Neural progenitor cell (in vitro differentiated cells): ENCODE measurements around the gene KRT5. TPM values are rescaled to one million over a fixed set of nuclear protein-coding genes. Genes with fewer than 3 reads are reported as not detected.

ENCODE experiments used
- DNase-seq: peaks from one replicate; pipeline ENCODE4 v3.0.0-alpha.2; 2016; ENCODE audit warnings: low spot score
- H2AFZ ChIP-seq: fragments of 200-600 bp; sonication (generic); replicated peaks from 2 replicates; pipeline ENCODE4 v1.6.1; 2016; ENCODE audit warnings: antibody characterized with exemption
- H3F3A ChIP-seq: fragments of 200-600 bp; sonication (generic); 2 replicates; pipeline ENCODE4 v1.6.1; 2016; ENCODE audit warnings: antibody characterized with exemption, low read depth
- H3K27ac ChIP-seq: fragments of 200-600 bp; sonication (generic); 2 replicates; pipeline ENCODE4 v1.5.1; 2016; ENCODE audit warnings: mild to moderate bottlenecking
- H3K27me3 ChIP-seq: fragments of 200-600 bp; sonication (generic); 2 replicates; pipeline ENCODE4 v1.6.1; 2016; ENCODE audit warnings: mild to moderate bottlenecking, moderate library complexity
- H3K36me3 ChIP-seq: fragments of 200-600 bp; sonication (generic); 2 replicates; pipeline ENCODE4 v1.5.1; 2016
- H3K4me1 ChIP-seq: fragments of 200-600 bp; sonication (generic); 2 replicates; pipeline ENCODE4 v1.6.1; 2016; ENCODE audit warnings: mixed run types
- H3K4me2 ChIP-seq: fragments of 200-600 bp; sonication (generic); 2 replicates; pipeline ENCODE4 v1.6.1; 2016
- H3K4me3 ChIP-seq: fragments of 200-600 bp; sonication (generic); 2 replicates; pipeline ENCODE4 v1.5.1; 2016
- H3K79me2 ChIP-seq: fragments of 200-600 bp; sonication (generic); 2 replicates; pipeline ENCODE4 v1.6.1; 2016; ENCODE audit warnings: low read depth
- H3K9ac ChIP-seq: fragments of 200-600 bp; sonication (generic); 2 replicates; pipeline ENCODE4 v1.6.1; 2016
- H3K9me3 ChIP-seq: fragments of 200-600 bp; sonication (generic); 2 replicates; pipeline ENCODE4 v1.5.1; 2016; ENCODE audit warnings: low read depth
- H4K20me1 ChIP-seq: fragments of 200-600 bp; sonication (generic); 2 replicates; pipeline ENCODE4 v1.6.1; 2016; ENCODE audit warnings: low read depth
- H3K27ac Mint-ChIP-seq: 3 replicates; pipeline ENCODE4 v1.8.0; 2021; ENCODE audit warnings: mixed read lengths
- H3K27me3 Mint-ChIP-seq: 2 replicates; pipeline ENCODE4 v1.8.0; 2022; ENCODE audit warnings: low read depth, mild to moderate bottlenecking, inconsistent platforms, moderate library complexity, mixed read lengths; ENCODE audit not compliant: insufficient read depth
- H3K36me3 Mint-ChIP-seq: 3 replicates; pipeline ENCODE4 v1.8.0; 2021; ENCODE audit warnings: mixed read lengths
- H3K4me1 Mint-ChIP-seq: 3 replicates; pipeline ENCODE4 v1.8.0; 2021; ENCODE audit warnings: mixed read lengths
- H3K4me3 Mint-ChIP-seq: 3 replicates; pipeline ENCODE4 v1.8.0; 2021; ENCODE audit warnings: mild to moderate bottlenecking, moderate library complexity, mixed read lengths
- H3K9me3 Mint-ChIP-seq: 3 replicates; pipeline ENCODE4 v1.8.0; 2020; ENCODE audit warnings: mixed read lengths
- CTCF ChIP-seq: fragments of 200-600 bp; sonication (generic); IDR thresholded peaks from 2 replicates; pipeline ENCODE4 v1.5.1; 2017; ENCODE audit warnings: antibody characterized with exemption, mild to moderate bottlenecking
- EZH2 ChIP-seq: fragments of 200-600 bp; sonication (generic); IDR thresholded peaks from 2 replicates; pipeline ENCODE4 v1.6.1; 2017; ENCODE audit warnings: antibody characterized with exemption, mild to moderate bottlenecking, moderate library complexity
- EZH2phosphoT487 ChIP-seq: fragments of 200-600 bp; sonication (generic); IDR thresholded peaks from 2 replicates; pipeline ENCODE4 v1.6.1; 2017; ENCODE audit warnings: antibody characterized with exemption
- total RNA-seq: library from RNA; depleted of rRNA; stranded (reverse); fragments of >200 nt; gene quantifications from 2 replicates; pipeline ENCODE4 v1.2.3, GENCODE V29; 2015; ENCODE audit warnings: low replicate concordance

The KRT5 gene
- total RNA-seq, 1 donor from 2014 or later, result not detected

GRCh38 chr12:52530905-52531304, 10.7 kb upstream of the KRT5 start:
- Histone ChIP-seq H3K4me1 (no peaks in the 10 kb centered on the region), H3K4me3 (no peak overlapping the region), H3K4me2 (no peak overlapping the region), H2AFZ (no peak overlapping the region), H4K20me1 (no peaks in the 10 kb centered on the region), H3K27ac (no peak overlapping the region), H3K9me3 (no peaks in the 10 kb centered on the region), H3K27me3 (no peaks in the 10 kb centered on the region), H3K79me2 (no peaks in the 10 kb centered on the region), H3K36me3 (no peaks in the 10 kb centered on the region), H3K9ac (no peak overlapping the region), H3F3A (no peaks in the 10 kb centered on the region)
- peaks cover 12% of the 10 kb centered on the region for H3K27me3 Mint-ChIP-seq
- H3K27ac Mint-ChIP-seq, result no peak overlapping the region
- H3K4me3 Mint-ChIP-seq, result no peak overlapping the region
- TF ChIP-seq EZH2phosphoT487 (no peak), EZH2 (no peak), CTCF (no peak)
- H3K4me1 Mint-ChIP-seq, result peaks cover 4% of the 10 kb centered on the region
- H3K36me3 Mint-ChIP-seq, result no peaks in the 10 kb centered on the region
- H3K9me3 Mint-ChIP-seq, result no peaks in the 10 kb centered on the region
- DNase-seq, result no peak

GRCh38 chr12:52530366-52530765, 10.2 kb upstream of the KRT5 start:
- Histone ChIP-seq H3K9me3 (no peaks in the 10 kb centered on the region), H3K4me1 (no peaks in the 10 kb centered on the region), H3K4me2 (no peak overlapping the region), H3K27me3 (no peaks in the 10 kb centered on the region), H3K79me2 (no peaks in the 10 kb centered on the region), H4K20me1 (no peaks in the 10 kb centered on the region), H3F3A (no peaks in the 10 kb centered on the region), H2AFZ (no peak overlapping the region), H3K27ac (no peak overlapping the region), H3K36me3 (no peaks in the 10 kb centered on the region), H3K9ac (no peak overlapping the region), H3K4me3 (no peak overlapping the region)
- Mint-ChIP-seq H3K9me3 (no peaks in the 10 kb centered on the region), H3K4me3 (no peak overlapping the region), H3K27ac (no peak overlapping the region), H3K27me3 (peaks cover 12% of the 10 kb centered on the region), H3K4me1 (peaks cover 4% of the 10 kb centered on the region), H3K36me3 (no peaks in the 10 kb centered on the region)
- DNase-seq, result no peak
- TF ChIP-seq CTCF (no peak), EZH2phosphoT487 (no peak), EZH2 (no peak)

- Histone ChIP-seq H3K9me3 (no peaks in the 10 kb centered on the region), H4K20me1 (no peaks in the 10 kb centered on the region), H3K9ac (no peak overlapping the region), H3K27ac (no peak overlapping the region), H3F3A (no peaks in the 10 kb centered on the region), H2AFZ (no peak overlapping the region), H3K36me3 (no peaks in the 10 kb centered on the region), H3K4me1 (no peaks in the 10 kb centered on the region), H3K79me2 (no peaks in the 10 kb centered on the region), H3K4me3 (no peak overlapping the region), H3K4me2 (no peak overlapping the region), H3K27me3 (no peaks in the 10 kb centered on the region)
- no peak for DNase-seq
- TF ChIP-seq CTCF (no peak), EZH2phosphoT487 (no peak), EZH2 (no peak)
- Mint-ChIP-seq H3K9me3 (no peaks in the 10 kb centered on the region), H3K27me3 (peaks cover 12% of the 10 kb centered on the region), H3K4me3 (no peak overlapping the region), H3K4me1 (peaks cover 6% of the 10 kb centered on the region), H3K27ac (no peak overlapping the region), H3K36me3 (no peaks in the 10 kb centered on the region)
Observed at GRCh38 chr12:52529846-52530245, 9.7 kb upstream of the KRT5 start.

GRCh38 chr12:52529417-52529816, 9.2 kb upstream of the KRT5 start:
- Mint-ChIP-seq H3K4me1 (peaks cover 11% of the 10 kb centered on the region), H3K9me3 (no peaks in the 10 kb centered on the region), H3K27ac (no peak overlapping the region), H3K27me3 (peaks cover 12% of the 10 kb centered on the region), H3K36me3 (no peaks in the 10 kb centered on the region), H3K4me3 (no peak overlapping the region)
- H3K27me3 ChIP-seq, result no peaks in the 10 kb centered on the region
- H3K79me2 ChIP-seq, result no peaks in the 10 kb centered on the region
- H3K9me3 ChIP-seq, result no peaks in the 10 kb centered on the region
- H4K20me1 ChIP-seq, result no peaks in the 10 kb centered on the region
- H3K4me1 ChIP-seq, result no peaks in the 10 kb centered on the region
- DNase-seq, result no peak
- TF ChIP-seq EZH2phosphoT487 (no peak), EZH2 (no peak), CTCF (no peak)
- H3K36me3 ChIP-seq, result no peaks in the 10 kb centered on the region
- H3K9ac ChIP-seq, result no peak overlapping the region
- no peak overlapping the region for H3K27ac ChIP-seq
- H3K4me3 ChIP-seq, result no peak overlapping the region
- no peak overlapping the region for H3K4me2 ChIP-seq
- H2AFZ ChIP-seq, result no peak overlapping the region
- no peaks in the 10 kb centered on the region for H3F3A ChIP-seq
